ENCODE data around the gene VAV2. TPM values are rescaled to one million over a fixed set of nuclear protein-coding genes. Genes with fewer than 3 reads are reported as not detected.

VAV2 gene
- total RNA-seq, 1 experiment from 2014 or later = 10.3 TPM

GRCh38 chr9:133853331-133853730 lies 138.8 kb downstream of the VAV2 start:
- no peak for DNase-seq (ENCODE audit: low read depth)

DNA sequence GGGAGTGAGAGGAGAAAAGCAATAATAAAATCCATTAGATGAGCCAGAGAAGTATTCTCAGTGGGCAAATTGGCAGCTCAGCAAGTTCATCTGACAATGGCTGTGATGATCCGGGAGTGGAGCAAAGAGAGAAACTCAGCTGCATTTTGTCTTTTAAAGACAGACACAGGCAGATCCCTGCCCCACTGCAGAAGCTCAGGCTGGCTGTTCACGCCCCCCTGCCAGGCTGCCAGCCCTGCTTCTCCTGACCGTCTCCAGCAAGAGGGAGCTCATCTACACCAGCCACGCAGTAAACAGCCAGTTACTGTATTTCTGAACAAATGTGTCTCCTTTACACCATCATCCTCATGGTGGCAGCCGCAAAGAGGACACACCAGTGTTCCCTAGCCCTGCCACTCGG lies 139.7 kb downstream of the VAV2 start:
- DNase-seq (ENCODE audit: low read depth) = no peak

- no peak for DNase-seq (ENCODE audit: low read depth)
Observed at GRCh38 chr9:133851693-133852092, 140.4 kb downstream of the VAV2 start.

DNA sequence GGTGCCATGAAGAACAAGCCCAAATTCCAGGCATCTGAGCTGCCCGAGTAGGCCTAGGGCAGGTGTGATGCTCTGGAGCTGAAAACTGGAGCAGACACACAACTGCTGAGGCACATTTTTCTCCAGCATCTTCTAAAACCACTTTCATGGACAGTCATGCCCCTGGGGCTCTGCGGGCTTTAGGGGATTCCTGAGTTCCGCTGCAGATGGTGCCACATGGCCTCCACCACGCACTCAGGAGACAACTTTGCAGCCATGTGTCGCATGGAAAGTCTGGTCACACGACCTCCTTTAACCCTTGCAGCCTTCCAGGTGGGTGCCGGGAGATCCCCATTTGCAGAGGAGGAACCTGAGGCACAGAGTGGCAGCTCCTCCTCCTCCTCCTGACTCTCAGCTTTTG lies 141.2 kb downstream of the VAV2 start:
- no peak for DNase-seq (ENCODE audit: low read depth)

GRCh38 chr9:133850161-133850560 lies 142.0 kb downstream of the VAV2 start:
- no peak for DNase-seq (ENCODE audit: low read depth)

DNA sequence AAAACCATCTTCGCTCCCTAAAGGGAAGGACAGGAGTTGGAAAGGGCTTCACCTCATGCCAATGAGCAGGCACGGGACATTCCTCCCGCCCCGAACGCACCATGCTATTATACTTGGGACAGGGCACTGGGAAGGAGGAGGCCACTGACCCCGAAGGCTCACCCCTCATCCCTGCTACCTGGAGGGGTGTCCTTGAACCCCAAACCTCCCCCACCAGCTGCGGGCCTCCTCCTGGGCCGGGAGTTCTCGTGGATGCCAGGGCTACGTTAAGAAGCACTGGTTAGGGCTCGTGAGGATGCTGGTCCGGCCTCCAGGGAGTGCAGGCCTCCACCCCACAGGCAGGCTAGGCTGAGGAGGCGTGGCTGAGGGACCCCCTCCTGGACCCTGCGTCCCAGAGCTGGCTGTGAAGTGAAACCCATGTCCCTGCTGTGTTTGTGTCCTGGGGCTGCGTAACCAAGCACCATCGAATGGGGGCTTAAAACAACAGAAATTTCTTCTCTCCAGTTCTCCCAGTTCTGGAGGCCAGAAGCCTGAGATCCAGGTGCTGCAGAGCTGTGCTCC lies 142.9 kb downstream of the VAV2 start:
- no peak for DNase-seq (ENCODE audit: low read depth)

DNA sequence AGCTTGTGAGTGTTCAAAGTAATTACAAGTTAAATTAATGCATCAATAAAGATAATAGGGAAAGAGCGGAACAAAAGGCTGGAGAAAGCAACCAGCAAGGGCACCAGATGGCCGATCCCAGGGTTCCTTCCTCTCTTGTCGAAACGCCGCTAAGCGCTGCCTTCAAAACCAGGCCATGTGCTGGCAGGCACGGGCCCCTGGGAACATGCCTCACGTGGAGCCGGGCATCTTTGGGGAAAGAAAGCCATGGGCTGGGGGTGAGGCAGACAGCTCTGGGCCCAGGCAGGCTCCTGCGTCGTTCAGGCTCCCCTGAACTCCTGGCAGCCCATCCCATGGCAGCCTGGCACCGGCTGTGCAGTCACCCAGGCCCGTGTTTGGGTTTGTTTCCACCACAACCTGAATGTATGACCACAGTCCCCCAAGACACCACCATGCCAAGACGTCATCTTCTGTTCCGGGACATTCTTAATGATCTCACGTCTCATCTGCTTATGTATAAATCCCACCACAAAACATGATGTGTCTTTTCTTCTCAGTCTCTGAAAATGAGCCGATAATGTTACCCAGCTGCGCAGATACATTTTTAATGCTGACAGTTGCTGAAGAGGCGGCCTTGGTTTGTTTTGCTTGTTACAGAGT lies 143.5 kb downstream of the VAV2 start:
- no peak for DNase-seq (ENCODE audit: low read depth)

DNA sequence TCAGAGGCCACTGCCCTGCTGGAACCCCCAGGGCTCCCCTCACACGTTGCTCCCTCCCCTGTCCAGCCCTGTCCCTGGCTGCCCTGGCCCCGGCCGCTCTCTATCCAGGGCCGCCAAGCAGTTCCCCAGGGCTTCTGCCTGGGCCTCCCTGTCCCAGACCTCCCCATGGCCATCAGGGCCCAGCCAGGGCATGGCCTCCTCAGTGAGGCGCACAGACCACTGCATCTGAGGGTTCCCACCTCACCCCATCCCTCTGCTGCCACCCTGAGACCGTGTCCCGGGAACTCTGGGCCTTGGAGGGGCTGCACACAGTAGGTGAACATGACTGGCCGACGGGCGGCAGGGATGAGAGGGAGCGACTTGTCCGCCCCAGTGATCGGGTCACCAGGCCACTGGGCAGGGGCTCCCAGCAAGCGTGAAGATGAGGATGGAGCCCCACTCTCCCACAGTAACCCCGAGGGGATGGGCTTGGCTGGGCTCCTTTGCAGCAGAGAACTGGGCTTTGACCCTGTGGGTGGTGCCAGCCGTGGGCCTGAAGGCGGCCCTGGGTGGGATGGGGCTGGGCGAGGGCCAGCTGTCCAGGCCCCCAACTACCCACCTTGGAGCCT lies 145.5 kb downstream of the VAV2 start:
- no peak for DNase-seq (ENCODE audit: low read depth)

GRCh38 chr9:133845440-133845839 lies 146.7 kb downstream of the VAV2 start:
- no peak for DNase-seq (ENCODE audit: low read depth)

GRCh38 chr9:133844881-133845410 lies 147.2 kb downstream of the VAV2 start:
- DNase-seq (ENCODE audit: low read depth) = no peak

DNA sequence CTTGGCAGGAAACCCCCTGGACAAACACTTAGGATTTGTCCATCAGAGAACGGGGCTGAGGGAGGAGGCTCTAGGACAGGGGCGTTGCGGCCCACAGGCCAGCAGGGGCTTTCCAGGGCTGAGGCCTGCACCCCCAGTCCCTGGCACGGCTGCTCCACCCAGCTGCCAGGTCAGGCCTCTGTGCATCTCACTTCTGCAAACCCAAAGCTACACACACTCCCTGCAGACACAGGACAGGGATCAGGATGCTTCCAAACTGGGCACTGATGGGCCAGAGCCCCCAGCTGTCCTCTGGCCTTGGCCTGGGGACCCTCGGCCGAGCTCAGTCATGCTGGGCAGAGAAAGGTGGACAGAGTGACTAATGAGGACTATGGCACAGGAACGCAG lies 147.7 kb downstream of the VAV2 start:
- no peak for DNase-seq (ENCODE audit: low read depth)

DNA sequence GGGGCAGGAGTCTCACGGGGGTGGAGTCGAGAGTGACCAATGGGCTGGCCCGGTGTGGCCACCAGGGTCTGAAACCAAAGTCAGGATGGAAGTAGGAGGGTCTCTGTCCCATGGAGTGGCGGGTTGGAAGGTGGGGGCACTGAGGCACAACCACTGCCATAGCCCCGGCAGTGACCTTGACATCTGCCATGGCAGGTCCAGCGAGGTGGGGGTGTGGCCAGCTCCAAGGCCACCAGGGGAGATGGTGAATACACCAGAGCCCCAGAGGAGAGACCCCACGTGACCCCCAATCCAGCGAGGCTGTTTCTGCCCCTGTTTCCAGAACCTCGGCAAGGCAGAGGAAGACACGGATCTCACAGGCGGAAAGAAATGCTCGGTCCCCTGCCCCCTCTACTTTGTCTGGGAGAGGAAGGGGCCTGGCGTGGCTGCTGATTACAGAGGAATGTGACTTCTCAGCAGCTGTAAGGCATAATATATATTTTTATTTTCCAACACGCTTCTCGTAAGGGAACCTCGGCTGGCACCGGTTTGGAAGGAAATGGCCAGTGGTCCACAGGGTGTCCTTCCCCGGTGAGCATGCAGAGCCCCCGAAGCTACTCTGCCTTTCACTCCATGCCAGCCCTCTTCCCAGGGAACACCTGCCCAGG lies 148.2 kb downstream of the VAV2 start:
- DNase-seq (ENCODE audit: low read depth) = no peak

DNA sequence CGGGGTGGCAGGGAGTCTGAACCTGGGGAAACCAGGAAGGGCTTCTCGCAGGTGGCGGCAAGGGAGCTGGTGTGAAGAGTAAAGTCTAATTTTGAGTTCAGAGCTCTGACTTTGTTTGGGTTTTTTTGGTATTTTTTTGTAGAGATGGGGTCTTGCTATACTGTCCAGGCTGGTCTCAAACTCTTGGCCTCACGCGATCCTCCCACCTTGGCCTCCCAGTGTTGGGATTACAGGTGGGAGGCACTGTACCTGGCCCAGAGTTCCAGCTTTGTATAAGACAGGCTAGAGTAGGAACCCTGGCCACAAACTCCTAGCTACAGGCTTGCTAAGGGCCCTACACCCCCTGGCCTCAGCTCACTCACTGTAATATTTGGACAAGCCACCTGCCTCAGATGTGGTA lies 148.9 kb downstream of the VAV2 start:
- DNase-seq (ENCODE audit: low read depth) = no peak

DNA sequence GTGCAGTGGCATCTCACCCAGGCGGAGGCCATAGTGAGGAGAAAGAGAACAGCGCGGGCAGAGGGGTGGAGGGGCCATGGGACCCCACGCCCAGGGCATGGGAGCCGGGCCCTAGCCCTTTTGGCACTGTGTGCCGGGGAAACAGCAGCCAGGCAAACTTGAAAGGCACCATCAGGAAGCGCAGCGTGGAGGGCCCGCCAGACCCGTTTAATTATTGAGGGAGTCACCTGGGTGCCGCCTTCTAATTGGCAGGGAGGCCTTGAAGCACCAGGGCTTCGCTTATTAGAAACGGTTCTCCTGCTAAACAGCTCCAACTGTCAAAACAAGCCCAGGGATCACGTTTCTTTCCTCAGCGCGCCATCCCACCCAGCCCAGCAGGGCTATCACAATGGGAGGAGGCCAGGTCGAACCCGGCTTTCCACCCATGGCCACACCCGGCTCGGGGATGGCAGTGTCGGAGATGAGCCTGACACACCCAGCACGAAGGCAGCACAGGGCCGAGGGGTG lies 149.3 kb downstream of the VAV2 start:
- no peak for DNase-seq (ENCODE audit: low read depth)

DNA sequence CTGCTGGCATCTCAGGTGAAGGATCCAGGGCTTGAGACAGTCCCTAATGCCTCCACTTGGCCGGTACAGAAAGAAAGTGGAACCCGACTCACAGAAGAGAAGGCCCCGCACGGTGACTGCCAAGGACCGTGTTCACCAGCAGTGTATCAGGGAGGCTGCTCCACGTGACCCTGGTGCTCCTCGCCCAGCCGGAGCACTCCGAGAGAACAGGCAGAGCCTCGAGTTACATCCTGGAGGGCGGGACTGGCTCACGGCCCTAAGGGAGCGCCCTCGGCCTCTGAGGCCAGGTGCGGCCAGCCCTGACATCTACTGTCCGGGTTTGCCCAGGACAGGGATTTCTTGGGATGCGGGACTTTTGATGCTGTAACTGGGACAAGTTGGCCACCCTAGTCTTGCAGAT lies 149.9 kb downstream of the VAV2 start:
- no peak for DNase-seq (ENCODE audit: low read depth)

GRCh38 chr9:133841167-133841812 lies 150.8 kb downstream of the VAV2 start:
- DNase-seq (ENCODE audit: low read depth) = no peak

DNA sequence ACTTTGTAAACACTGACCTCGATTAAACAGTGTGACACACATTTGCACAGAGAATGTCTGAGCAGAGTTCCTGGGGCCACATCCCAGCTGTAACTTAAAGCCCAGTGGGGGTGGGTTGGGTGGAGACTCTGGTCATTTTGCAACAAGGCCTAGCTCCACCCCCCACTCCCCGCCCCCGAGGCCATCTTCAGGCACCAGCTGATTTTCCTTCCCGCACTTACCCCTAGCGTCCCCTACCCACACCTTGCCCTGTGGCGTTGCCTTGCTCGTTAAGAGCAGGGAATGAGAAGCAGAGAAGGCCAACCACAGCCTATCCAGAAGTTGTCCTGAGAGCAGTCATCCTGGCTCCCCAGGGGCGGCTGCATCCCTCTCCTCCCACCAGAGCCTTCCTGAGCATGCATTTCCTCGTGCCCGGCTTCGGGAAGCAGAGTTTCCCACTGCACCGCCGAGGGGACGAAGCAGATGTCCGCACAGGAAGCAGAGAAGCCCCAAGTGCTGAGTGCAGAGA lies 152.2 kb downstream of the VAV2 start:
- peak; percentile 35 for DNase-seq (ENCODE audit: low read depth)

DNA sequence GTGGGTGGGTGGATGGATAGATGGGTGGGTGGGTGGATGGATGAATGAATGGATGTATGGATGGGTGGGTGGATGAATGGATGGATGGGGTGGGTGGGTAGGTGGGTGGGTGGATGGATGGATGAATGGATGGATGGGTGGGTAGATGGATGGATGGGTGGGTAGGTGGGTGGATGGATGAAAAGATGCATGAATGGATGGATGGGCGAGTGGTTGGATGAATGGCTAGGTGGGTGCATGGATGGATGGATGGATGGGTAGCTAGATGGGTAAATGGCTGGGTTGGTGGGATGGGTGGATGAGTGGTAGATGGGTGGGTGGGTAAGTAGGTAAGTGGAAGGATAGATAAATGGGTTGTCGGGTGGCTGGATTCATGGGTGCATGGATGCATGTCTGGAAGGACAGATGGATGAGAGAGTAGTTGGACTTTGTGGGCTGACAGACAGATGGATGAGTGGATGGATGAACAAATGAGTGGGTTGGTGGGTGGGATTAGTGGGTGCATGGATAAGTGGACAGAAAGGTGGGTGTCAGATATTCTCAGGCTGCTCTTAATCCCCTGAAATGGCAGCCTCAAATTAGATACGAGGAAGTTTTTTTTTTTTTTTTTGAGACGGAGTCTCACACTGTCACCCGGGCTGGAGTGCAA lies 153.1 kb downstream of the VAV2 start:
- no peak for DNase-seq (ENCODE audit: low read depth)

- DNase-seq (ENCODE audit: low read depth) = no peak
Observed at GRCh38 chr9:133837627-133838597, 154.2 kb downstream of the VAV2 start.

DNA sequence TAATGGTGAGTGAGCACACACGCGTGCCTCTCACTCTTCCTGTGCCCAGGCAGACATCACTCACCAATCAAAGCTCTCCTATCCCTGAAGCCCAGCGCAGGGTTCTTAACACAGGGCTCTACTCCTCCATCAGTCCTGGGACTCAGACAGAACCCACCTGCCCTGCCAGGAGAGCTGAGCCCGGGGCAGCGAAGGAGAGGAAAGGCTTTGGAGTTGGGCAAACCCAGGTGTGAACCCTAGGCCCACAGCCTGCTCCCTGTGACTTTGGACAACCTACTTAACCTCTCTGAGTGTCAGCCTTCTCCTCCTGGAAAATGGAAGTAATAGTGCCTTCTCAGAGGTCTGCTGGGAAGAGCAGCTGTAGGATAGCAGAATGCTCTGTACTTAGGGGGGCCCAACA lies 155.3 kb downstream of the VAV2 start:
- no peak for DNase-seq (ENCODE audit: low read depth)

Data from RPMI7951 (cell line).